DMS114 treated with DMSO at 0.1 percent for 48 hours (cell line): Measurements from ENCODE around the gene XPR1.
"Not testable (repeated sequence)": the region's sequence is repeated elsewhere in the genome, so short reads cannot be mapped to it uniquely, and the experiment has no call there.

Experiments used
- DNase-seq: peaks from one replicate; lab custom pipeline; 2025; ENCODE audit not compliant: unreplicated experiment; lab: John Stamatoyannopoulos, UW

Gene XPR1

GRCh38 chr1:180833180-180833579 is 201.4 kb downstream of the XPR1 start:
- not testable (repeated sequence) for DNase-seq

- DNase-seq: no peak
Observed at GRCh38 chr1:180836449-180836848, 204.6 kb downstream of the XPR1 start.

GRCh38 chr1:180837020-180837419 is 205.2 kb downstream of the XPR1 start:
- no peak for DNase-seq

- DNase-seq: no peak
Observed at GRCh38 chr1:180838535-180838934, 206.7 kb downstream of the XPR1 start.

- DNase-seq: no peak
Observed at GRCh38 chr1:180839547-180839946, 207.7 kb downstream of the XPR1 start.

GRCh38 chr1:180841415-180841814 is 209.6 kb downstream of the XPR1 start:
- DNase-seq: no peak

GRCh38 chr1:180842052-180842451 is 210.2 kb downstream of the XPR1 start:
- no peak for DNase-seq

- no peak for DNase-seq
Observed at GRCh38 chr1:180842491-180843275, 210.9 kb downstream of the XPR1 start.

GRCh38 chr1:180845352-180845751 is 213.5 kb downstream of the XPR1 start:
- DNase-seq: no peak

- no peak for DNase-seq
Observed at GRCh38 chr1:180848191-180848590, 216.4 kb downstream of the XPR1 start.

- no peak for DNase-seq
Observed at GRCh38 chr1:180849031-180849775, 217.4 kb downstream of the XPR1 start.

- no peak for DNase-seq
Observed at GRCh38 chr1:180851995-180852887, 220.4 kb downstream of the XPR1 start.

GRCh38 chr1:180854001-180854400 is 222.2 kb downstream of the XPR1 start:
- DNase-seq: no peak

- no peak for DNase-seq
Observed at GRCh38 chr1:180854456-180854855, 222.6 kb downstream of the XPR1 start.

GRCh38 chr1:180857947-180858725 is 226.3 kb downstream of the XPR1 start:
- DNase-seq: not testable (repeated sequence)

GRCh38 chr1:180859306-180859705 is 227.5 kb downstream of the XPR1 start:
- DNase-seq: no peak

GRCh38 chr1:180860535-180860934 is 228.7 kb downstream of the XPR1 start:
- DNase-seq: no peak

GRCh38 chr1:180862305-180862704 is 230.5 kb downstream of the XPR1 start:
- DNase-seq: no peak

GRCh38 chr1:180863158-180863775 is 231.4 kb downstream of the XPR1 start:
- DNase-seq: peak; percentile 22
